Chondrocyte (in vitro differentiated cells): Measurements from ENCODE around the gene PRKAB1. TPM values are rescaled to one million over a fixed set of nuclear protein-coding genes. Genes with fewer than 3 reads are reported as not detected.
"Not testable (repeated sequence)": the region's sequence is repeated elsewhere in the genome, so short reads cannot be mapped to it uniquely, and the experiment has no call there.

ENCODE experiments used
- DNase-seq: peaks from one replicate; pipeline ENCODE4 v3.0.0; 2021; ENCODE audit warnings: mixed read lengths, low spot score
- H3K27ac Mint-ChIP-seq: one replicate; pipeline ENCODE4 v1.8.0; 2021; ENCODE audit warnings: mild to moderate bottlenecking, moderate library complexity, mixed read lengths; ENCODE audit not compliant: unreplicated experiment
- H3K27me3 Mint-ChIP-seq: 2 replicates; pipeline ENCODE4 v1.8.0; 2021; ENCODE audit warnings: low read depth, mixed read lengths
- H3K36me3 Mint-ChIP-seq: 2 replicates; pipeline ENCODE4 v1.8.0; 2021; ENCODE audit warnings: low read depth, mixed read lengths
- H3K4me1 Mint-ChIP-seq: 2 replicates; pipeline ENCODE4 v1.8.0; 2021; ENCODE audit warnings: low read depth, mild to moderate bottlenecking, mixed read lengths
- H3K4me3 Mint-ChIP-seq: one replicate; pipeline ENCODE4 v1.8.0; 2021; ENCODE audit warnings: mild to moderate bottlenecking, moderate library complexity, mixed read lengths; ENCODE audit not compliant: unreplicated experiment
- H3K9me3 Mint-ChIP-seq: 2 replicates; pipeline ENCODE4 v1.8.0; 2021; ENCODE audit warnings: low read depth, mixed read lengths
- CTCF ChIP-seq: fragments of 200-600 bp; sonication (generic); IDR thresholded peaks from 2 replicates; pipeline ENCODE4 v1.5.0; 2021; ENCODE audit warnings: antibody characterized with exemption, mild to moderate bottlenecking, moderate library complexity
- total RNA-seq: library from RNA; stranded (reverse); gene quantifications from 3 replicates; pipeline ENCODE4 v1.2.1, GENCODE V29; 2021

PRKAB1 gene
- total RNA-seq, 1 donor from 2014 or later = 20.8 TPM

GRCh38 chr12:119700078-119700477 is 32.1 kb downstream of the PRKAB1 start:
- Mint-ChIP-seq H3K27me3 (no peaks in the 10 kb centered on the region), H3K4me3 (no peak overlapping the region), H3K27ac (no peak overlapping the region), H3K9me3 (no peaks in the 10 kb centered on the region), H3K36me3 (no peaks in the 10 kb centered on the region), H3K4me1 (peaks cover 5% of the 10 kb centered on the region)
- TF ChIP-seq CTCF = no peak
- DNase-seq = no peak

GRCh38 chr12:119704065-119704747 is 36.3 kb downstream of the PRKAB1 start:
- no peak overlapping the region for H3K4me3 Mint-ChIP-seq

GRCh38 chr12:119705182-119705581 is 37.2 kb downstream of the PRKAB1 start:
- no peak overlapping the region for H3K27ac Mint-ChIP-seq
- no peaks in the 10 kb centered on the region for H3K27me3 Mint-ChIP-seq
- TF ChIP-seq CTCF = no peak
- H3K4me3 Mint-ChIP-seq = no peak overlapping the region
- DNase-seq = no peak
- no peaks in the 10 kb centered on the region for H3K36me3 Mint-ChIP-seq
- H3K4me1 Mint-ChIP-seq = peaks cover 5% of the 10 kb centered on the region
- no peaks in the 10 kb centered on the region for H3K9me3 Mint-ChIP-seq

More at GRCh38 chr12:119704065-119704747, 36.3 kb downstream of the PRKAB1 start:
- H3K27me3 Mint-ChIP-seq = no peaks in the 10 kb centered on the region
- DNase-seq = no peak
- TF ChIP-seq CTCF = no peak
- no peak overlapping the region for H3K27ac Mint-ChIP-seq
- no peaks in the 10 kb centered on the region for H3K9me3 Mint-ChIP-seq
- peaks cover 5% of the 10 kb centered on the region for H3K4me1 Mint-ChIP-seq
- no peaks in the 10 kb centered on the region for H3K36me3 Mint-ChIP-seq

- H3K4me3 Mint-ChIP-seq, H3K27me3 Mint-ChIP-seq, H3K36me3 Mint-ChIP-seq, H3K4me1 Mint-ChIP-seq, H3K27ac Mint-ChIP-seq, H3K9me3 Mint-ChIP-seq, DNase-seq: not testable (repeated sequence)
Measured at GRCh38 chr12:119706427-119706826, 38.5 kb downstream of the PRKAB1 start.

GRCh38 chr12:119710374-119710964 is 42.5 kb downstream of the PRKAB1 start:
- peaks cover 4% of the 10 kb centered on the region for H3K4me1 Mint-ChIP-seq
- H3K27me3 Mint-ChIP-seq = no peaks in the 10 kb centered on the region
- H3K36me3 Mint-ChIP-seq = peaks cover 6% of the 10 kb centered on the region
- peaks cover 6% of the 10 kb centered on the region for H3K9me3 Mint-ChIP-seq
- no peak for TF ChIP-seq CTCF
- no peak for DNase-seq
- H3K27ac Mint-ChIP-seq = no peak overlapping the region
- no peak overlapping the region for H3K4me3 Mint-ChIP-seq
